ENCODE results near the gene PYCARD.
"Not testable (repeated sequence)": the region's sequence is repeated elsewhere in the genome, so short reads cannot be mapped to it uniquely, and the experiment has no call there.

The PYCARD gene

DNA sequence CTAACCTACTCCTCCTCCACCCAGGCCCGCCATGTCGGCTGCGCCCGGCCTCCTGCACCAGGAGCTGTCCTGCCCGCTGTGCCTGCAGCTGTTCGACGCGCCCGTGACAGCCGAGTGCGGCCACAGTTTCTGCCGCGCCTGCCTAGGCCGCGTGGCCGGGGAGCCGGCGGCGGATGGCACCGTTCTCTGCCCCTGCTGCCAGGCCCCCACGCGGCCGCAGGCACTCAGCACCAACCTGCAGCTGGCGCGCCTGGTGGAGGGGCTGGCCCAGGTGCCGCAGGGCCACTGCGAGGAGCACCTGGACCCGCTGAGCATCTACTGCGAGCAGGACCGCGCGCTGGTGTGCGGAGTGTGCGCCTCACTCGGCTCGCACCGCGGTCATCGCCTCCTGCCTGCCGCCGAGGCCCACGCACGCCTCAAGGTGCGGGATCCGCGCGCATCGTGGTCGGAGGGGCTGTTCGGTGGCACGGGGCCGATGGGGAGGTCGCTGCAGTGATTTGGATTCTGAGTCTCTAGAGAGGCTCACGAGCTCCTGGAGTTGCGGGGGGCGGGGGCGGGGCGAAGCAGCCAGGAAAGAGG lies 12.2 kb upstream of the PYCARD start:
- DNase-seq, result no peak

DNA sequence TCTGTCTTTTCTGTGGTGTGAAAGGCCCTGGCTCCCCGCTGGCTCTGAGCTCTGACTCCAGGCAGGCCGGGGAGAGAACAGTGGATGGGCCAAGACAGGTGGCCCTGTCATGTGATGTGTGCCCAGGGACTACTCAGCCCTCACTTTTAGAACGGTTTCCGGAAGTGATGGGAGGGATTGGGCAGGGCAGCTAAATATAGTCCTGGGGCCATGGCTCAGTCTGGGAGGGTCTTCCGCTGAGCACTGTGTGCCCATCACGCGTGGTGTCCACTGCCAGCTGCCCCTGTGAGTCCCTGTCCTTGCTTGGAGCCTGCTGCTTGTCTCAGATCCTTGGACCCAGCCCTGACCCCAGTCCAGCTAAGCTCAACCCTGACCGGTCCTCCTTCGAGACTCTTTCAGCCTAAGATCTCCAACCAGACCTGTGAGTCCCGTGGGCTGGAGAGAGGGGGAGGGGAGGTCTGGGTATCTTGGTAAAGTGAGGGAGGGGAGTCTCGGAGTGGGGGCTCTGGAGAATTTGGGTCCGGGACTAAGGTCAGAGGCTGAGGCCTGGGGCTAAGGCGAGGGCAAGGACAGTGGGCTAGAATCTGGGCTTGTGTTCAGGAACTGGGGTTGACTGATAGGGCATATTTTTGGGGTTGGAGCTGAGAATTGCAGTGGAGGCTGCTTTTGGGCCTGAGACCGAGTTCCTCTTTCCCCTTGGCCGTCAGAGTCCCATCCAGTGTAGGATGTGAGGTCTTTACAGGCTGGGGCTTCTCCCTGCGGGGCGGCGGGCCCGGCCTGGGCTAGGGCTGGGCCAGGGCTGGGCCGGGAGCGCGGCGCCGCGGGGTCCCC lies 11.5 kb upstream of the PYCARD start, which contains the start of gene TRIM72:
TRIM72 (plus strand) TSS at position 243 of the 831 bp plus-strand sequence. CDS start 620 bp downstream, outside the sequence.
- DNase-seq, result no peak

DNA sequence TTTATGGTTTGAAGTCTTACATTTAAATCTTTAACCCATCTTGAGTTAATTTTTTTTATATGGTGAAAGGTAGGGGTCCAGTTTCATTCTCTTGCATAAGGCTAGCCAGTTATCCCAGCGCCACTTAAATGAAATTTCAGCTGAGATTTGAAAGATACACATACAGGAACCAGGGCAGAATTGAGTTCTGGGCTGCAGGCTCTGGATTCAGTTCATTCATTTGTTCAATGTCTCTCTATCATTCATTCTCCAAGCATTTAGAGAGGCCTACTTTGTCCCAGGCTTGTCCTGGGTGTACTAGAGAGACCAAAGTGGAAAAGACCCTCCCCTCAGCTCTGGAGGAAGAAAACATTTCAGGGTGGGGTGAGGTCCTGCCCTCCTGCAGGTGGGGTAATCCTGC lies 10.8 kb upstream of the PYCARD start:
- DNase-seq, result no peak

DNA sequence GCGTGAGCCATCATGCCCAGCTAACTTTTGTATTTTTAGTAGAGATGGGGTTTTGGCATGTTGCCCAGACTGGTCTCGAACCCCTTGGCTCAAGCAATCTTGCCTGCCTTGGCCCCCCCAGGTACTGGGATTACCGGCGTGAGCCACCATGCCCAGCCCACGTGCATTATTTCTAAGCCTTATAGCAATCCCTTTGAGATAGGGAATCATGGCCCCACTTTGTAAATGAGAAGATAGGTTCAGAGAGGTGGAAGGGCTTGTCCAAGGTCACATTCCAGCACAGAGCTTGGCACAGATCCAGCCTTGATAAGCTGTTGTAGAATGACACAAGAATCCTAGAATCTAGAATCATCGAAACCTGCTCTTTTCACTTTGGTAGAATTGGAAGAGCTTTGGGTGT lies 4.2 kb upstream of the PYCARD start:
- DNase-seq, result no peak

DNA sequence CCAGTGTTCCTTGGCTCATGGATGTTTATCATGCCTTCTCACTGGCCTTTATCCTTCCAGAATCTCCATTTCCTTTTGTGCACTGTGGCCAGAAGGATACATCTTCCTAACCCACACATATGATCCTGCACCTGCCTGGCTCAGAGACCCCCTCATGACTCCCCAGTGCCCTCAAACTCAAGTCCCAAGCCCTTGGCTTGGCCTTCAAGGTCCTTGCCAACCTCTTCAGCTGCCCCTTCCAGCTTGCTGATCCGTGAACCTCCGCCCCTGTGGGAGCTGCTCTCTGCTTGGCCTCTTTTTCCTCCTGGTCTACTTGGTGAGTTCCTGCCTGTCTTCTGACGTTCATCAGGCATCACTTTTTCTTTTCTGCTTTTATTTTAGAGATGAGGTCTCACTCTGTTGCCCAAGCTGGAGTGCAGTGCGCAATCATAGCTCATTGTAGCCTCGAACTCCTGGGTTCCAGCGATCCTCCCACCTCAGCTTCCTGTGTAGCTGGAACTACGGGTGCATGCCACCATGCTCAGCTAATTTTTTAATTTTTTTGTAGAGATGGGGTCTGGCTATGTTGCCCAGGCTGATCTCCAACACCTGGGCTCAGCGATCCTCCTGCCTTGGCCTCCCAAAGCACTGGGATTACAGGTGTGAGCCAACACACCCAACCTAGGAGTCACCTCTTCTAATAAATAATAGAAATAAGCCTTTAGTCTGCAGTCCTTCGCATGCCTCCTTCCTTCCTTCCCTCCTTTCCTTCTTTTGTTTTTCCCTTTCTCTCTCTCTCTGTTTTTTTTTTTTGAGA lies 2.5 kb upstream of the PYCARD start:
- DNase-seq, result no peak

DNA sequence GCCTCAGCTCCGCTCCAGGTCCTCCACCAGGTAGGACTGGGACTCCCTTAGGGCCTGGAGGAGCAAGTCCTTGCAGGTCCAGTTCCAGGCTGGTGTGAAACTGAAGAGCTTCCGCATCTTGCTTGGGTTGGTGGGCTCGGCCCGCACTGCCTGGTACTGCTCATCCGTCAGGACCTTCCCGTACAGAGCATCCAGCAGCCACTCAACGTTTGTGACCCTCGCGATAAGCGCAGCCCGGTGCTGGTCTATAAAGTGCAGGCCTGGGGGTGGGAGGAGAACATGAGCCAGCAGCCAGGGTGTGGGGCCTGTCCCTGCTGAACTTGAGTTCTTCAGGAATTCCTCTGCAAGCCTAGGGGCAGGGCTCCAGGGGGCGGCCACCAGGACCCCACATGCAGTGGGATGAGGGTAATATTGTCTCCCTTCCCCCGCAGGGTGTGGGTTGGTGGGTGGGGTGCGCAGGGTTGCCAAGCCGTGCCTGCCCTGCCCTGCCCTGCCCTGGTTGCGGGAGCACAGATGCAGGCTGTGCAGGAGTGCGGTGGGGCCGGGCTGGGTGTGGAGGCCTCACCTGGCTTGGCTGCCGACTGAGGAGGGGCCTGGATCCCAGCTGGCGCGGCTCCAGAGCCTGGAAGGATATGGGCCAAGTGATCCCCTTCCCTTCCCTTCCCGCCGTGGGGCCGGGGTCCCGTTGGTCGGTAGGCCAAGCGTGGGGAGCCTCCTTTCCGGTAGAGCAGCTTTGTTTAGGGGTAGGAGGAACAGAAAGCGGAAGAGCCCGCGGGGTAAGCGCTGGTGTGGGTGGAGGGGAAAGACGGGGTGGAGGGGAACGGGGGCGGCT lies 762 bp downstream of the PYCARD start:
- no peak for DNase-seq

DNA sequence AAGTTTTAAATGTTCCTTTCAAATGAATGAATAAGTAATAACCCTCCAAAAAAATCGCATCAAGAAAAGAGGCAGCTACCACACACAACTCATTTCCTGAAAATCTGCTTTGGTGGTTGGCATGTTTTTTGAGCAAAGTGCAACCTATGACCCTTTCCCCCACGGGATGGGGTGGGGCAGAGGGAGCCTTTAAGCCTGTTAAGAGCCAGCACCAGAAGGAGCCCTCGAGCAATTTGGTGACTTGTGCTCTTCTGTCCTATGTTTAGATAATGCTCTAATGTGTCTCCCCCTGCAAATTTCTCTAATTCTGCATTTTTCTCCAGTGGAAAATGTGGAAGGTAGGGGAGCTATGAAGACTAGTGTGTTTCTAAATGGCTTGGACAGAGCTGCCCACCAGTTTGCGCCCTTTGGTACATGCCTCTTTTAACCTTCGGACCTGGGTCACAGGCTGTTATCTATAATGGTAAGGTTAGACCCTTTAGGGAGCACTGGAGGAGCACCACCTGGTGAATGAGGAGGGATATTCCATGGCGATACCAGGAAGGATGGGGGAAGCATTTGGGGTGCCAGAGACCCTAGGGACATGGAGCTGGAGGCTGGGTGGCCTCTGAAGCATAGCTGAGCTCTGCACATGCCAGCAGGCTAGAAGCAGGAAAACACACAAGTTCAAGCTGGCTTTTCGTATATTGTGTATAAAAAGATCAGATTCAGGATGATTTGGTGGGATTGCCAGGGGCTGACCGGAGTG lies 1.6 kb downstream of the PYCARD start:
- no peak for DNase-seq

DNA sequence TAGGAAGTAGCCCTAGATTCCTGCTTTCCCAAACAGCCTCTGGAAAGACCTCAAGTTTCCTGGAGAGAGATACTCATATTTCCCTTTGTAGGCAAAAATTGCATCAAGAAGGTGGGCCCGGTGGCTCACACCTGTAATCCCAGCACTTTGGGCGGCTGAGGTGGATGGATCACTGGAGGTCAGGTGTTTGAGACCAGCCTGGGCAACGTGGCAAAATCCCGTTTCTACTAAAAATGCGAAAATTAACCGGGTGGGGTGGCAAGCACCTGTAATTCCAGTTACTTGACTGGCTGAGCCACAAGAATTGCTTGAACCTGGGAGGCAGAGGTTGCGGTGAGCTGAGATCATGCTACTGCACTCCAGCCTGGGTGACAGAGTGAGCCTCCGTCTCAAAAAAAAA lies 2.4 kb downstream of the PYCARD start:
- not testable (repeated sequence) for DNase-seq

DNA sequence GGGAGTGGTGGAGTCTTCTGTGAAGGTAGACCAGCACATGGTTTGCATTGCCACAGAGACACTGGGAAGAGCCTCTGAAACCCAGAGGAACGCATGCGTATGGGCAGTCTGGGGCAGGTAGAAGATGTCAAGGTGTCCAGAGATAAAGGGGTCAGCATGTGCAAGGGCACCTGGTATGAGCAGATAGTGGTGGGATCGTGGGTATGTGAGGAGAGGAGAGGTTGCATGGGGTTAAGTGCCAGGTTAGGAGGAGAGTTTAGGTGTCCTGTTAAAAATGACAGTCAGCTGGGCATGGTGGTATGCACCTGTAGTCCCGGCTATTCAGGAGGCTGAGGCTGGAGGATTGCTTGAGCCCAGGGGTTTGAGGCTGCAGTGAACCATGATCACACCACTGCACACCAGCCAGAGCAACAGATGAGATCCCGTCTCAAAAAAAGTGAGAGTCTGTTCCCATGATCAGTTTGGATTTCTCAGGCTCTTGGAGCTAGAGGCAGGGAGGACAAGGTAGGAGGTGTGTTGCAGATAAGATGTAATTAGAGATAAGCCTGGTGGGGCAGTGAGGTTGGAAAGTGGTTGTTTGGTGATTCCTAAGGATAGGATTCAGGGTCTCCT lies 3.0 kb downstream of the PYCARD start:
- no peak for DNase-seq

DNA sequence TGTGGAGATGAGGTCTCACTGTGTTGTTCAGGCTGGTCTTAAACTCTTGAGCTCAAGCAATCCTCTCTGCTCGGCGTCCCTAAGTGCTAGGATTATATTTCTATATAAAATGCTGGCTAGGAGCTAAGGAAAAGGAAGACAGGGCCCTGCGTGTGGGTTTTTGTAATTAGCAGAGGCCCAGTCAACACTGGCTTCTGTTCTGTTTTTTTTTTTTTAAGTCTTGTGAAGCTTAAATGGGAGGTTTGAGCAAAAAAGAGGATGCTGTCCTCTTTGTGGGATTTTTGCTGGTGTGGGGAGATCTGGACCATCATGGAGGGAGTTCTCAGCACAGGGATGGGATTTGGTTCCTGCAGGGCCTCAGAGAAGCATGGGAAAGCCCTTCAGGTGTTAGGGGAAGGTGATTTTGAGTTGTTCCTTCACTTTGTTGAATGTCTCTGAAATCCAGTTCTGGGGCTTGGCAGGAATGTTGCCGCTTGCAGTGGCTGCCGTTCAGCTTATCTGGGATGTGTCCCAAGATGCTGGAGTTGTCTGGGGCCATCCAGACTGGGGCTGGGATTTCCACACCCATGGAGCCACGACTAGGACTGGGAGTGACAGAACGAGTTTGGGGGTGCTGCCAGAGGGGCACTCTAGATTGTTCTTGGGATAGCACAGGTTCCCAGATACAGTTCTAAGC lies 4.2 kb downstream of the PYCARD start:
- no peak for DNase-seq

DNA sequence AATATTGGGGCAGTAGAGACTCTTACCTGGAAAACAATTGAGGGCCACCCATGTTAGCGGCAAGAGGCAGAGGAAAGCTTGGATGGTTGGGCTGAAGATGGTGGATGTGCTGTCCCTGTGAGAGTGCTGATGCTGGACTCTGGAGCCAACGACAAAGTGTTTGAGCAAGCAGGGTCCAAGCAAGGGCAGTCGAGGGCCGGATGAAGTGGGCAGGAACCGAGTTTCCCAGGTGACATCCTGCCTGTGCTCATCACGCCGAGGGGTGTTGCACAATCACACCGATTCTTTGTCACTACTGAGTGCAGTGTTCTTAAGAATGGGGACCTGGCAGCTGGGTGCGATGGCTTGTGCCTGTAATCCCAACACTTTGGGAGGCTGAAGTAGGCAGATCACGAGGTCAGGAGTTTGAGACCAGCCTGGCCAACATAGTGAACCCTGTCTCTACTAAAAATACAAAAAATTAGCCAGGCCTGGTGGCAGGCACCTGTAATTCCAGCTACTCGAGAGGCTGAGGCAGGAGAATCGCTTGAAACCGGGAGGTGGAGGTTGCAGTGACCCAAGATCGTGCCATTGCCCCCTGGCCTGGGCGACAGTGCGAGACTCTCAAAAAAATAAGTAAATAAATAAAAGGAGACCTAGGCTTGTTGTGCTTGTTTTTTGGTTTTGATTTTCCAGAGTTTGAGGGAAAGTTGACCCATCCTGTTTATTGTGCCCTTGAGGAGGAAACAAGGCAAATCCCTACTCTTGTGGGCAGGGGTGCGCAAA lies 6.1 kb downstream of the PYCARD start:
- no peak for DNase-seq

DNA sequence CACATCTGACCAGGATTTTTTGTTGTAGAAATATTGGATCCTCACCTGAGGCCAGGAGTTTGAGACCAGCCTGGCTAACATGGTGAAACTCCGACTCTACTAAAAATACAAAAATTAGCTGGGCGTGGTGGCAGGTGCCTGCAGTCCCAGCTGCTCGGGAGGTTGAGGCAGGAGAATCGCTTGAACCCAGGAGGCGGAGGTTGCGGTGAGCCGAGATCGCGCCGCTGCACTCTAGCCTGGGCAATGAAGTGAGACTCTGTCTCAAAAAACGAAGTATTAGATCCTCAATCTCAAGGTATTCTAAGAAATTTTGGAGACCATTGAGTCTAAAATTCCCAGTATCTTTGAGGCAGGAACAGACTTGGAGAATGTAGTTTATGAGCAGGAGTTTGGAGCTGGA lies 6.7 kb downstream of the PYCARD start:
- DNase-seq, result not testable (repeated sequence)

DNA sequence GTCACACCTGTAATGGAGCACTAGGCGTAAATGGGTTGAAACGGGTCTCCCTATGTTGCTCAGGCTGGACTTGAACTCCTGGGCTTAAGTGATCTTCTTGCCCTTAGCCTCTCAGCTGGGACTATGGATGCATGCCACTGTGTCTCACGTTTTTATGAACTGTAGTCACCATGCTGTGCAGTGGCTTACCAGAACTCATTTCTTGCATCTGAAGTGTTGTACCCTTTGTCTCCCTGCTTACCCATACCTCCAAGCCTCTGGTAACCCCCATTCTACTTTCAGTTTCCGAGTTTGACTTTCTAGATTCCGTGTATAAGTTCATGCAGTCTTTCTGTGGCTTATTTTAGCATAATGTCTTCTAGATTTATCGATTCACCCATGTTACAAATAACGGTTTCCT lies 7.7 kb downstream of the PYCARD start:
- no peak for DNase-seq

DNA sequence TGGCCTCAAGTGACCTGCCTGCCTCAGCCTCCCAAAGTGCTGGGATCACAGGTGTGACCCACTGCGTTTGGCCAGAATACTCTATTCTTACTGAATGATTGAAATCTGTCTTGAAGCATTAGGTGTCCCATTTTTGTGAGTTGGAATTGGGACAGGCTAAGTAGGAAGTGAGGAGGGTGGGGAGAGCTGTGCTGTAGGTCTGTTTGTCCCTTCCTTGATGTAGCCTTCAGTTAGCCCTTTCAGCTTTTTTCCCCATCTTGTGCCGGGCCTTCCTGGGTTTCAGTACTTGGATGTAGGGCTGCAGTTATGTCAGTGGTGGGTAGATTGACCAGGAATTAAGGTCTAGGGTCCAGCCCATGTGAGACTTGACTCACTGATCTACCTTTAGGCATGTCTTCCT lies 8.7 kb downstream of the PYCARD start:
- no peak for DNase-seq

DNA sequence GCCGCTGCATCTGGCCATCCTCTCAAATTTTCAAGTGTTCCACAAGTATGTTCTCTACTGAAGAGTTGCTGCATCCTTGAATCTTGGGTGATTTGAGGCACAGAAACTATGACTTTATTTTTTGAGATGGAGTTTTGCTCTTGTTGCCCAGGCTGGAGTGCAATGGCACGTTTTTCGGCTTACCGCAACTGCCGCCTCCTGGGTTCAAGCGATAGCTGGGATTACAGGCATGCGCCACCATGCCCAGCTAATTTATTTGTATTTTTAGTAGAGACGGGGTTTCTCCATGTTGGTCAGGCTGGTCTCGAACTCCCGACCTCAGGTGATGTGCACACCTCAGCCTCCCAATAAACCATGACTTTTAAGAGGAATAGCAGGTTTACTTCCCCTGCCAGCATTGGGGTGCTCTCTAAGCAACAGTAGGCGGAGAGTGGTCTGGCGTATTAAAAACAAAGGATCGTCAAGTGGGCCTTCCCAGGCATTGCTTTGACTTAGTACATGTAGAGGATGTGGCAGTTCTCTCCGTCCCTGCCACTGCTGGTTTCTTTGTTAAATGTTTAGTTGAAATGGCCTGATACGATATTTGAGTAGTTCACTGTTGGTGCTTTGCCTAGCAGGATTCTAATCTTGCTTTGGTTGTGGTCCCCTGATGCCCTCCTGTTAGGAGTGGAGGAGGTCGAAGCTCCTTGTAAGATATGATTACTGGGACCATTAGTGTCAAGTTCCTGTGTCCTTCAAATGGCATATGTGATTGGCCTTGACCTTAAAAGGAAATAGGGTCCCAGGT lies 9.5 kb downstream of the PYCARD start:
- DNase-seq, result no peak

DNA sequence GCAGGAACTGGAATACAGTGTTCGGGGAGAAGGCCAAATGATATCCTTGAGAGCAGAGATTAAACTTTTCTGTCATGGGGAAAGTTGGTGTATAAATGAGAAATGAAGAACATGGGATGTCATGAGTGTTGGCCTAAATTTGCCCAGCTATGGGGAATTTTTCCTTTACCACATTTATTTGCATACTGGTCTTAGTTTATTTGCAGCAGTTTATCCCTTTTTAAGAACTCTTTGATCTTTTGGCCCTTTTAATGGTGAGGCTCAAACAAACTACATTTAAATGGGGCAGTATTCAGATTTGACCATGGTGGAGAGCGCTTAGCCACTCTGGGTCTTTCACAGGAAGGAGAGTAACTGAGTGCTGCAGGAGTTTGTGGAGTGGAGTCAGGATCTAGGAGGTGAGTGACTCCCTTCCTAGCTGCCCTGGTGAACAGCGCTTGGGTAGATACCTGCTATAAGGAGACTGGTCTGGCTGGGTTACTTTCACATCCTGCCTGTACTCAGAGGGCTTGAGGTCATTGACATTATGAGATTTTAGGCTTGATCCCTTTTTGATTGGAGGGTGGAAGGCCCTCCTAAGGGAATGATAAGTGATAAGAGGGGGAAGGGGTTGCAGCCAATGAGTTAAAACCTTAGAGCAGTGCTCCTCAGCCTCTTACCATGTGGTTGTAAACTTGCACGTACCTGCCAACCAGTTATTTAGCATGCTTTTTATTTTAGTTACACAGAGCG lies 10.7 kb downstream of the PYCARD start:
- no peak for DNase-seq

DNA sequence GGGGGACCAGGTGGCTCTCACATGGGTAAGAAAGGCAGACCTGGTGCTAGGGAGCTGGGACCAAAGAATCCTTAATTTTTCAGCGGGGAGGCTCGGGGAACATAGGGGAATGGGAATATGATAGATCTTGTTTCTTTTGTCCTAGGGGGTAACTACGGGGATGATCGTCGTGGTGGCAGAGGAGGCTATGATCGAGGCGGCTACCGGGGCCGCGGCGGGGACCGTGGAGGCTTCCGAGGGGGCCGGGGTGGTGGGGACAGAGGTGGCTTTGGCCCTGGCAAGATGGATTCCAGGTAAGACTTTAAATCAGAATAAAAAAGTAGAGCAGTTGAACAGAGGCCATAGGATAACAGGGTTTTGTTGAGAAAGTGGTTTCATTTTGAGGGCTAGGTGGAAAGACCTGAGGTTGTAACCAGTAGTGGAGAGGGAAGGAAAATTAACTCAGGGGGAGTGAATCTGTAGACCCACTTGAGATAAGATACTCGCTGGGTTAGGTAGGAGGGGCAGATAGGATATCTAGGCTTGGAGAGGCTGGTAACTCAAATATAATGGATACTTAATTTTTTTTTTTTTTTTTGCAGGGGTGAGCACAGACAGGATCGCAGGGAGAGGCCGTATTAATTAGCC lies 11.6 kb downstream of the PYCARD start:
- DNase-seq, result no peak

DNA sequence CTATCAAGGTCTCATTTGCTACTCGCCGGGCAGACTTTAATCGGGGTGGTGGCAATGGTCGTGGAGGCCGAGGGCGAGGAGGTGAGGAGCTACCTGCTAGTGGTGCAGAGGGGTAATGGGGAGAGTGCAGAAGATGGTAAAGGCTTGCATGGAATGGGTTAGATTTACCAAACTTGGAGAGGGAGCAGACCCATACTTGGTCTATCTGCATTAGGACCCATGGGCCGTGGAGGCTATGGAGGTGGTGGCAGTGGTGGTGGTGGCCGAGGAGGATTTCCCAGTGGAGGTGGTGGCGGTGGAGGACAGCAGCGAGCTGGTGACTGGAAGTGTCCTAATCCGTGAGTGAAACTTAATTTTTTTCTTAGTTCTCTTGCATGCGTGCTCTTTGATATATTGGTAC lies 12.5 kb downstream of the PYCARD start:
- no peak for DNase-seq
